Measurements from ENCODE around the gene RAP1A.

The RAP1A gene

GRCh38 chr1:111704240-111704639 is 84.7 kb downstream of the RAP1A start:
- Histone ChIP-seq H3K4me1 (ENCODE audit: control insufficient read depth in 1 of 2, insufficient read depth in 2 of 2, low read length in 2 of 2) (no peaks in the 10 kb centered on the region), H3K36me3 (ENCODE audit: control insufficient read depth in 1 of 2, insufficient read depth in 2 of 2, low read length in 2 of 2) (peaks cover 54 to 65% of the 10 kb centered on the region in 2 donors), H3K9me3 (ENCODE audit: control insufficient read depth in 1 of 2, low read length in 2 of 2) (no peaks in the 10 kb centered on the region), H3K27me3 (ENCODE audit: low read depth, low read length) (no peaks in the 10 kb centered on the region), H3K4me3 (ENCODE audit: low read depth in 1 of 2, low read length in 2 of 2) (no peak overlapping the region), H3K27ac (ENCODE audit: low read length) (no peak overlapping the region)

GRCh38 chr1:111704776-111705175 is 85.2 kb downstream of the RAP1A start:
- no peak overlapping the region for H3K27ac ChIP-seq (ENCODE audit: low read length)
- peaks cover 56 to 65% of the 10 kb centered on the region in 2 donors for H3K36me3 ChIP-seq (ENCODE audit: control insufficient read depth in 1 of 2, insufficient read depth in 2 of 2, low read length in 2 of 2)
- H3K4me1 ChIP-seq (ENCODE audit: control insufficient read depth in 1 of 2, insufficient read depth in 2 of 2, low read length in 2 of 2): no peaks in the 10 kb centered on the region
- no peaks in the 10 kb centered on the region for H3K9me3 ChIP-seq (ENCODE audit: control insufficient read depth in 1 of 2, low read length in 2 of 2)
- no peaks in the 10 kb centered on the region for H3K27me3 ChIP-seq (ENCODE audit: low read depth, low read length)
- no peak overlapping the region for H3K4me3 ChIP-seq (ENCODE audit: low read depth in 1 of 2, low read length in 2 of 2)

- no peaks in the 10 kb centered on the region for H3K4me1 ChIP-seq (ENCODE audit: control insufficient read depth in 1 of 2, insufficient read depth in 2 of 2, low read length in 2 of 2)
- H3K27me3 ChIP-seq (ENCODE audit: low read depth, low read length): no peaks in the 10 kb centered on the region
- H3K36me3 ChIP-seq (ENCODE audit: control insufficient read depth in 1 of 2, insufficient read depth in 2 of 2, low read length in 2 of 2): peaks cover 52 to 67% of the 10 kb centered on the region in 2 donors
- no peaks in the 10 kb centered on the region for H3K9me3 ChIP-seq (ENCODE audit: control insufficient read depth in 1 of 2, low read length in 2 of 2)
- H3K27ac ChIP-seq (ENCODE audit: low read length): no peak overlapping the region
- H3K4me3 ChIP-seq (ENCODE audit: low read depth in 1 of 2, low read length in 2 of 2): no peak overlapping the region
Measured at GRCh38 chr1:111705841-111706240, 86.3 kb downstream of the RAP1A start.

- H3K36me3 ChIP-seq (ENCODE audit: control insufficient read depth in 1 of 2, insufficient read depth in 2 of 2, low read length in 2 of 2): peaks cover 41 to 63% of the 10 kb centered on the region in 2 donors
Measured at GRCh38 chr1:111706921-111707320, 87.3 kb downstream of the RAP1A start.

GRCh38 chr1:111707906-111708305 is 88.3 kb downstream of the RAP1A start:
- Histone ChIP-seq H3K36me3 (ENCODE audit: control insufficient read depth in 1 of 2, insufficient read depth in 2 of 2, low read length in 2 of 2) (peaks cover 40 to 63% of the 10 kb centered on the region in 2 donors), H3K4me1 (ENCODE audit: control insufficient read depth in 1 of 2, insufficient read depth in 2 of 2, low read length in 2 of 2) (no peaks in the 10 kb centered on the region), H3K9me3 (ENCODE audit: control insufficient read depth in 1 of 2, low read length in 2 of 2) (no peaks in the 10 kb centered on the region), H3K27me3 (ENCODE audit: low read depth, low read length) (no peaks in the 10 kb centered on the region), H3K4me3 (ENCODE audit: low read depth in 1 of 2, low read length in 2 of 2) (no peak overlapping the region), H3K27ac (ENCODE audit: low read length) (no peak overlapping the region)

More at GRCh38 chr1:111706921-111707320, 87.3 kb downstream of the RAP1A start:
- Histone ChIP-seq H3K4me1 (ENCODE audit: control insufficient read depth in 1 of 2, insufficient read depth in 2 of 2, low read length in 2 of 2) (no peaks in the 10 kb centered on the region), H3K4me3 (ENCODE audit: low read depth in 1 of 2, low read length in 2 of 2) (no peak overlapping the region), H3K27me3 (ENCODE audit: low read depth, low read length) (no peaks in the 10 kb centered on the region), H3K27ac (ENCODE audit: low read length) (no peak overlapping the region), H3K9me3 (ENCODE audit: control insufficient read depth in 1 of 2, low read length in 2 of 2) (no peaks in the 10 kb centered on the region)

GRCh38 chr1:111709986-111710385 is 90.4 kb downstream of the RAP1A start:
- peaks cover 25 to 46% of the 10 kb centered on the region in 2 donors for H3K36me3 ChIP-seq (ENCODE audit: control insufficient read depth in 1 of 2, insufficient read depth in 2 of 2, low read length in 2 of 2)
- no peaks in the 10 kb centered on the region for H3K9me3 ChIP-seq (ENCODE audit: control insufficient read depth in 1 of 2, low read length in 2 of 2)
- H3K27me3 ChIP-seq (ENCODE audit: low read depth, low read length): no peaks in the 10 kb centered on the region
- no peaks in the 10 kb centered on the region for H3K4me1 ChIP-seq (ENCODE audit: control insufficient read depth in 1 of 2, insufficient read depth in 2 of 2, low read length in 2 of 2)
- H3K27ac ChIP-seq (ENCODE audit: low read length): no peak overlapping the region
- no peak overlapping the region for H3K4me3 ChIP-seq (ENCODE audit: low read depth in 1 of 2, low read length in 2 of 2)

GRCh38 chr1:111716333-111716732 is 96.7 kb downstream of the RAP1A start:
- H3K27me3 ChIP-seq (ENCODE audit: low read depth, low read length): no peaks in the 10 kb centered on the region
- H3K27ac ChIP-seq (ENCODE audit: low read length): no peak overlapping the region
- no peaks in the 10 kb centered on the region for H3K36me3 ChIP-seq (ENCODE audit: control insufficient read depth in 1 of 2, insufficient read depth in 2 of 2, low read length in 2 of 2)
- peaks cover 0 to 13% of the 10 kb centered on the region in 2 donors for H3K4me1 ChIP-seq (ENCODE audit: control insufficient read depth in 1 of 2, insufficient read depth in 2 of 2, low read length in 2 of 2)
- H3K4me3 ChIP-seq (ENCODE audit: low read depth in 1 of 2, low read length in 2 of 2): no peak overlapping the region
- no peaks in the 10 kb centered on the region for H3K9me3 ChIP-seq (ENCODE audit: control insufficient read depth in 1 of 2, low read length in 2 of 2)

- H3K27ac ChIP-seq (ENCODE audit: low read length): no peak overlapping the region
- no peaks in the 10 kb centered on the region for H3K36me3 ChIP-seq (ENCODE audit: control insufficient read depth in 1 of 2, insufficient read depth in 2 of 2, low read length in 2 of 2)
- no peak overlapping the region for H3K4me3 ChIP-seq (ENCODE audit: low read depth in 1 of 2, low read length in 2 of 2)
- no peaks in the 10 kb centered on the region for H3K9me3 ChIP-seq (ENCODE audit: control insufficient read depth in 1 of 2, low read length in 2 of 2)
- no peaks in the 10 kb centered on the region for H3K27me3 ChIP-seq (ENCODE audit: low read depth, low read length)
- peaks cover 0 to 19% of the 10 kb centered on the region in 2 donors for H3K4me1 ChIP-seq (ENCODE audit: control insufficient read depth in 1 of 2, insufficient read depth in 2 of 2, low read length in 2 of 2)
Measured at GRCh38 chr1:111717450-111717849, 97.9 kb downstream of the RAP1A start.

GRCh38 chr1:111719135-111719534 is 99.5 kb downstream of the RAP1A start:
- Histone ChIP-seq H3K36me3 (ENCODE audit: control insufficient read depth in 1 of 2, insufficient read depth in 2 of 2, low read length in 2 of 2) (no peaks in the 10 kb centered on the region), H3K9me3 (ENCODE audit: control insufficient read depth in 1 of 2, low read length in 2 of 2) (no peaks in the 10 kb centered on the region), H3K27ac (ENCODE audit: low read length) (no peak overlapping the region), H3K4me1 (ENCODE audit: control insufficient read depth in 1 of 2, insufficient read depth in 2 of 2, low read length in 2 of 2) (peaks cover 0 to 19% of the 10 kb centered on the region in 2 donors), H3K4me3 (ENCODE audit: low read depth in 1 of 2, low read length in 2 of 2) (no peak overlapping the region), H3K27me3 (ENCODE audit: low read depth, low read length) (no peaks in the 10 kb centered on the region)

GRCh38 chr1:111719674-111720132 is 100.1 kb downstream of the RAP1A start:
- no peak overlapping the region for H3K4me3 ChIP-seq (ENCODE audit: low read depth in 1 of 2, low read length in 2 of 2)
- H3K27me3 ChIP-seq (ENCODE audit: low read depth, low read length): no peaks in the 10 kb centered on the region
- H3K9me3 ChIP-seq (ENCODE audit: control insufficient read depth in 1 of 2, low read length in 2 of 2): no peaks in the 10 kb centered on the region
- peaks cover 0 to 20% of the 10 kb centered on the region in 2 donors for H3K4me1 ChIP-seq (ENCODE audit: control insufficient read depth in 1 of 2, insufficient read depth in 2 of 2, low read length in 2 of 2)
- no peak overlapping the region for H3K27ac ChIP-seq (ENCODE audit: low read length)
- no peaks in the 10 kb centered on the region for H3K36me3 ChIP-seq (ENCODE audit: control insufficient read depth in 1 of 2, insufficient read depth in 2 of 2, low read length in 2 of 2)

GRCh38 chr1:111720274-111720976 is 100.8 kb downstream of the RAP1A start:
- Histone ChIP-seq H3K4me3 (ENCODE audit: low read depth in 1 of 2, low read length in 2 of 2) (no peak overlapping the region), H3K36me3 (ENCODE audit: control insufficient read depth in 1 of 2, insufficient read depth in 2 of 2, low read length in 2 of 2) (no peaks in the 10 kb centered on the region), H3K4me1 (ENCODE audit: control insufficient read depth in 1 of 2, insufficient read depth in 2 of 2, low read length in 2 of 2) (peaks cover 0 to 27% of the 10 kb centered on the region in 2 donors), H3K9me3 (ENCODE audit: control insufficient read depth in 1 of 2, low read length in 2 of 2) (no peaks in the 10 kb centered on the region), H3K27ac (ENCODE audit: low read length) (no peak overlapping the region), H3K27me3 (ENCODE audit: low read depth, low read length) (no peaks in the 10 kb centered on the region)
